Measurements from ENCODE around the gene SS18.
"Not testable (repeated sequence)": the region's sequence is repeated elsewhere in the genome, so short reads cannot be mapped to it uniquely, and the experiment has no call there.

Gene SS18

GRCh38 chr18:26090130-26091046 is at the start of gene SS18:
Gene SS18, minus strand, starts transcription at chr18:26090613. Its CDS starts 44 bp downstream, at chr18:26090569.
- peak; percentile 85 for DNase-seq (ENCODE audit: extremely low read depth, low read depth)
- TF ChIP-seq CTCF (IDR thresholded peaks at IDR 0.05; ENCODE audit: low read depth, low read length): no peak

- no peak for TF ChIP-seq CTCF (IDR thresholded peaks at IDR 0.05; ENCODE audit: low read depth, low read length)
- no peak for DNase-seq (ENCODE audit: extremely low read depth, low read depth)
Observed at GRCh38 chr18:26135548-26135947, 45.1 kb upstream of the SS18 start.

GRCh38 chr18:26134107-26134506 is 43.7 kb upstream of the SS18 start:
- TF ChIP-seq CTCF (IDR thresholded peaks at IDR 0.05; ENCODE audit: low read depth, low read length): no peak
- DNase-seq (ENCODE audit: extremely low read depth, low read depth): no peak

- TF ChIP-seq CTCF (IDR thresholded peaks at IDR 0.05; ENCODE audit: low read depth, low read length): no peak
- DNase-seq (ENCODE audit: extremely low read depth, low read depth): no peak
Observed at GRCh38 chr18:26133652-26134051, 43.2 kb upstream of the SS18 start, which contains the start of gene PSMA8. Gene PSMA8, plus strand, starts transcription at chr18:26133869. Its CDS starts 97 bp downstream, at chr18:26133966.

- not testable (repeated sequence) for DNase-seq (ENCODE audit: extremely low read depth, low read depth)
Observed at GRCh38 chr18:26128192-26128591, 37.8 kb upstream of the SS18 start.

- TF ChIP-seq CTCF (IDR thresholded peaks at IDR 0.05; ENCODE audit: low read depth, low read length): no peak
Observed at GRCh38 chr18:26127786-26128185, 37.4 kb upstream of the SS18 start.

GRCh38 chr18:26121994-26122393 is 31.6 kb upstream of the SS18 start:
- not testable (repeated sequence) for DNase-seq (ENCODE audit: extremely low read depth, low read depth)

More at GRCh38 chr18:26127786-26128185, 37.4 kb upstream of the SS18 start:
- DNase-seq (ENCODE audit: extremely low read depth, low read depth): no peak

- TF ChIP-seq CTCF (IDR thresholded peaks at IDR 0.05; ENCODE audit: low read depth, low read length): no peak
- DNase-seq (ENCODE audit: extremely low read depth, low read depth): no peak
Observed at GRCh38 chr18:26121476-26121875, 31.1 kb upstream of the SS18 start.
